GM12875 (cell line): ENCODE data around the gene FRMD1.

ENCODE experiments used
- H3K4me3 ChIP-seq: one replicate; pipeline ENCODE4 v1.5.1; 2011; ENCODE audit warnings: low read depth, low read length, control low read depth
- TF ChIP-seq, protein P1 (sequence below): IDR thresholded peaks from 2 replicates; pipeline ENCODE4 v1.5.1; 2011; ENCODE audit warnings: low read depth, mild to moderate bottlenecking, control low read depth, inconsistent platforms, low read length, moderate library complexity, borderline replicate concordance; ENCODE audit not compliant: insufficient read depth

Gene FRMD1

GRCh38 chr6:168015482-168016175 is 63.4 kb downstream of the FRMD1 start:
- TF ChIP-seq, protein P1, sequence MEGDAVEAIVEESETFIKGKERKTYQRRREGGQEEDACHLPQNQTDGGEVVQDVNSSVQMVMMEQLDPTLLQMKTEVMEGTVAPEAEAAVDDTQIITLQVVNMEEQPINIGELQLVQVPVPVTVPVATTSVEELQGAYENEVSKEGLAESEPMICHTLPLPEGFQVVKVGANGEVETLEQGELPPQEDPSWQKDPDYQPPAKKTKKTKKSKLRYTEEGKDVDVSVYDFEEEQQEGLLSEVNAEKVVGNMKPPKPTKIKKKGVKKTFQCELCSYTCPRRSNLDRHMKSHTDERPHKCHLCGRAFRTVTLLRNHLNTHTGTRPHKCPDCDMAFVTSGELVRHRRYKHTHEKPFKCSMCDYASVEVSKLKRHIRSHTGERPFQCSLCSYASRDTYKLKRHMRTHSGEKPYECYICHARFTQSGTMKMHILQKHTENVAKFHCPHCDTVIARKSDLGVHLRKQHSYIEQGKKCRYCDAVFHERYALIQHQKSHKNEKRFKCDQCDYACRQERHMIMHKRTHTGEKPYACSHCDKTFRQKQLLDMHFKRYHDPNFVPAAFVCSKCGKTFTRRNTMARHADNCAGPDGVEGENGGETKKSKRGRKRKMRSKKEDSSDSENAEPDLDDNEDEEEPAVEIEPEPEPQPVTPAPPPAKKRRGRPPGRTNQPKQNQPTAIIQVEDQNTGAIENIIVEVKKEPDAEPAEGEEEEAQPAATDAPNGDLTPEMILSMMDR: no peak
- H3K4me3 ChIP-seq: no peak overlapping the region

DNA sequence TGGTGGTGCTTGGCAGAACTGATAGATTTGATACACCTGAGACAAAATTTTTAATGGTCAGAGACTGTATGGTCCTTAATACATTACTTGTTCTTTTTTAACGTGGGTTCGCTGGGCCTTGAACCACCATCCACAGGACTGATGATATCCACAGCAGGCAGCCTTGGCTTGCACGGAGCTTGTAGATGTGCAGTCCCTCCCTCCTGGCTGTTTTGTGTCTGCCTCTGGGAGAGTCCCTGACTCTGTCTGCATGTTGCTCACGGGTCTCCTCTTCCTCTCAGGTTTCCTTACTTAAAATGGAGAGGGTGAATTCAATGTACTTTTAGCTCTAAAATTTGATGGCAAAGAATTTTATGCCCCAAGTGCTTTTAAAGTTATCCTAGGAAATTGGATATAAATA is 64.0 kb downstream of the FRMD1 start:
- TF ChIP-seq, protein P1: no peak
- no peak overlapping the region for H3K4me3 ChIP-seq

DNA sequence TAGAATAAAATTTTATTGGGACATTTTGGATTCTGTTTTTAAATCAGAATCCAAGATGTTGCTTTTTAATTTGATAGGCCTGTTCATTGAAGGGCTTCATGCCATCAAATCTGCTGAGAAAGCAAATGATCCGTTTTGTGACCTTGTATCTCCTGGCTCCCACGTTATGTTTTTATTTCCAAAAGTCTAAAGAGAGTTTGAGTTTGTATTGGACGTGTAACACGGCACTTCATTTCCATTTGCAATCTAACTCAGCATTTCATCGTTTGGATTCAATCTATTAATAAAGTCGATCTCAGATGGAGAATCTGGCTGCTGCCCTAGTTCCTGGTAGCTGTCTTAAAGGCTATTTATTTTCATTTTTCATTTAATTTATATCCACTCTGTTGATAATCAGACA is 64.6 kb downstream of the FRMD1 start:
- TF ChIP-seq, protein P1: no peak
- no peak overlapping the region for H3K4me3 ChIP-seq

GRCh38 chr6:168013250-168013915 is 65.6 kb downstream of the FRMD1 start:
- H3K4me3 ChIP-seq: no peak overlapping the region

GRCh38 chr6:168012431-168013249 is 66.4 kb downstream of the FRMD1 start:
- TF ChIP-seq, protein P1: no peak
- no peak overlapping the region for H3K4me3 ChIP-seq

More at GRCh38 chr6:168013250-168013915, 65.6 kb downstream of the FRMD1 start:
- TF ChIP-seq, protein P1: no peak

DNA sequence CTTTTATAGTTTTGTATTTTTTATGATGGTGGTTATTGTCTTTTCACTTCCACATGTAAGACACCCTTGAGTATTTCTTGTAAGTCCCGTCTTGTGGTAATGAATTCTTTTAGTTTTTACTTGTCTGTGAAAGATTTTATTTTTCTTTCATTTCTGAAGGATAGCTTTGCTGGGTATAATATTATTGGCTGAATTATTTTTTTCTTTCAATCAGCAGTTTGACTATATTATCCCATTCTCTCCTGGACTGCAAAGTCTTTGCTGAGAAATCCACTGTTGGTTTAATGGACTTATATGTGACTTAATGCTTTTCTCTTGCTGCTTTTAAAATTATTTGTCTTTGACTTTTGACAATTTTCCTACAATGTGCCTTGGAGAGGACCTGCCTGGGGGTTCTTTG is 67.7 kb downstream of the FRMD1 start:
- no peak overlapping the region for H3K4me3 ChIP-seq
- TF ChIP-seq, protein P1: no peak

- TF ChIP-seq, protein P1: no peak
- H3K4me3 ChIP-seq: no peak overlapping the region
Measured at GRCh38 chr6:168009331-168009730, 69.7 kb downstream of the FRMD1 start.
